ENCODE results near the gene DHRS4. TPM values are rescaled to one million over a fixed set of nuclear protein-coding genes. Genes with fewer than 3 reads are reported as not detected.
A peak's percentile ranks its signal among the peaks of the same experiment; 100 is the strongest.
"Not testable (repeated sequence)": the region's sequence is repeated elsewhere in the genome, so short reads cannot be mapped to it uniquely, and the experiment has no call there.

Gene DHRS4
- polyA plus RNA-seq, 3 donors: 40.4 to 68.1 (median 63.2) TPM

DNA sequence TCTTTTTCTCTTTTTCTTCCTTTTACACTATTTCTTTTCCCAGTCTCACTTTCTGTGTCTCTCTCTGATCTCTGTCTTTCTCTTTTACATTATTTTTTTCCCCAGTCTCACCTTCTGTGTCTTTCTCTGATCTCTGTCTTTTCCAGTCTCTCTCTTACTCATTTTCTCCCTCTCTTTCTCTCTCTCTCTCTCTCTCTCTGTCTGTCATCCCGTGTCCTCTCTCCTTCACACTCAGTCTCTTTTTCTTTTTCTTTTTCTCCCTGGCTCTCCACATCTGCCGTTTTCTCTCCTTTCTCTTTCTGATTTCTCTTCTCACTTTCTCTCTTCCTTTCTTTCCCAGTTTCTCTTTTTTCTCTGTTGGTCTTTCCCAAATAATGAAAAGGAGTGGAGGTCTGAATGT, 57.5 kb downstream of the DHRS4 start:
- H3K4me3 Mint-ChIP-seq: peak overlapping the region in 1 of 2 donors; percentile 8
- H3K36me3 ChIP-seq (replicated peaks in 1 of 2; ENCODE audit: control insufficient read depth in 1 of 2, insufficient read depth in 2 of 2, low read length in 2 of 2): peaks cover 0 to 5% of the 10 kb centered on the region in 2 donors
- no peak overlapping the region for H3K27ac ChIP-seq (ENCODE audit: low read depth in 1 of 2, low read length in 2 of 2)
- no peak overlapping the region for H3K4me2 ChIP-seq (replicated peaks; ENCODE audit: extremely low read depth, low read length, poor library complexity, severe bottlenecking)
- no peak overlapping the region for H3K4me3 ChIP-seq (replicated peaks in 1 of 3; ENCODE audit: low read depth in 2 of 3, low read length in 3 of 3)
- no peak overlapping the region for H2AFZ ChIP-seq (ENCODE audit: insufficient read depth, low read depth, low read length, poor library complexity, severe bottlenecking)
- peak overlapping the region in 3 of 7 donors; percentile 1 to 16 (median 13) for H3K27ac Mint-ChIP-seq
- H3K9ac ChIP-seq (ENCODE audit: insufficient read depth, low read length, poor library complexity, severe bottlenecking): no peak overlapping the region
- H3K27me3 Mint-ChIP-seq (ENCODE audit: low read depth in 3 of 3): peaks cover 0 to 4% (median 0%) of the 10 kb centered on the region in 3 donors
- H3K9me3 ChIP-seq (replicated peaks in 1 of 2; ENCODE audit: control insufficient read depth in 1 of 2, insufficient read depth in 1 of 2, low read length in 2 of 2): no peaks in the 10 kb centered on the region
- intact Hi-C loops (cut with micrococcal nuclease): loop anchor here in 1 of 2 donors (5.0 kb wide), 1 partner anchor 96 kb away; no protein-coding TSS in a partner anchor
- 75% methylated on average over 1 of the region's 2 CpGs for WGBS (ENCODE audit: insufficient coverage)
- H3K4me1 ChIP-seq (ENCODE audit: control insufficient read depth in 1 of 2, insufficient read depth in 2 of 2, low read length in 2 of 2): peaks cover 10 to 24% of the 10 kb centered on the region in 2 donors
- H3K27me3 ChIP-seq (ENCODE audit: control insufficient read depth in 2 of 2, insufficient read depth in 2 of 2, low read length in 2 of 2): no peaks in the 10 kb centered on the region
- no peaks in the 10 kb centered on the region for H4K20me1 ChIP-seq (ENCODE audit: insufficient read depth, low read length)
- no peak for DNase-seq
- TF ChIP-seq, protein P1, sequence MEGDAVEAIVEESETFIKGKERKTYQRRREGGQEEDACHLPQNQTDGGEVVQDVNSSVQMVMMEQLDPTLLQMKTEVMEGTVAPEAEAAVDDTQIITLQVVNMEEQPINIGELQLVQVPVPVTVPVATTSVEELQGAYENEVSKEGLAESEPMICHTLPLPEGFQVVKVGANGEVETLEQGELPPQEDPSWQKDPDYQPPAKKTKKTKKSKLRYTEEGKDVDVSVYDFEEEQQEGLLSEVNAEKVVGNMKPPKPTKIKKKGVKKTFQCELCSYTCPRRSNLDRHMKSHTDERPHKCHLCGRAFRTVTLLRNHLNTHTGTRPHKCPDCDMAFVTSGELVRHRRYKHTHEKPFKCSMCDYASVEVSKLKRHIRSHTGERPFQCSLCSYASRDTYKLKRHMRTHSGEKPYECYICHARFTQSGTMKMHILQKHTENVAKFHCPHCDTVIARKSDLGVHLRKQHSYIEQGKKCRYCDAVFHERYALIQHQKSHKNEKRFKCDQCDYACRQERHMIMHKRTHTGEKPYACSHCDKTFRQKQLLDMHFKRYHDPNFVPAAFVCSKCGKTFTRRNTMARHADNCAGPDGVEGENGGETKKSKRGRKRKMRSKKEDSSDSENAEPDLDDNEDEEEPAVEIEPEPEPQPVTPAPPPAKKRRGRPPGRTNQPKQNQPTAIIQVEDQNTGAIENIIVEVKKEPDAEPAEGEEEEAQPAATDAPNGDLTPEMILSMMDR (IDR thresholded peaks at IDR 0.05): no peak
- H3K79me2 ChIP-seq (ENCODE audit: insufficient read depth, low read length): peaks cover 11% of the 10 kb centered on the region
- H3K4me1 Mint-ChIP-seq: peaks cover 35% of the 10 kb centered on the region
- peaks cover 17 to 20% of the 10 kb centered on the region in 2 donors for H3K36me3 Mint-ChIP-seq
- H3K9me3 Mint-ChIP-seq: no peaks in the 10 kb centered on the region

DNA sequence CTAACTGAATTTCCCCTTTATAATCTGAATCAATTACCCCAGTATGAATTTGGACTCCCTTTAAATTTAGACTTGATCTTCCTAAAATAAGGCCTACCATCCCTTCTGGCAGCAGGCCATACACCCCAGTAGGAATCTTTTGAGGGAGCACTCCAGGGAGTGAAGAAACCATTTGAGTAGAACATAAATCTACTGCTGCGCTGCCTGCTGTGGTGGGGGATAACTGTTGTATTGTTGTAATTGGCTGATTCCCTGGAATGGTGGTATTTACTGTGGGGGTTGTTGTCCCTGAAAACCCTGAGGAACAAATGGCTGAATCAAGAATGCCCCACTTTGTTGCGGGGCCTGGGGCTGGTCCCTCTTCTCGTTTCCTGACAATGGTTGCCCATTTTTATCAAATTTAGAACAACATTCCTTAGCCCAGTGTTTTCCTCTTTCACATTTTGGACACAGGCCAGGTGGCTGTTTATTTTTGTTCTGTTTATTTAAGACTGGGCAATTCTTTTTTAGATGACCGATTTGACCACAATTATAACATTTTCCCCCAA, 59.2 kb downstream of the DHRS4 start:
- not testable (repeated sequence) for H3K4me3 Mint-ChIP-seq; H2AFZ ChIP-seq (ENCODE audit: insufficient read depth, low read depth, low read length, poor library complexity, severe bottlenecking); H3K27ac ChIP-seq (ENCODE audit: low read depth in 1 of 2, low read length in 2 of 2); H3K9me3 Mint-ChIP-seq; H3K4me3 ChIP-seq (replicated peaks in 1 of 3; ENCODE audit: low read depth in 2 of 3, low read length in 3 of 3); DNase-seq; H4K20me1 ChIP-seq (ENCODE audit: insufficient read depth, low read length); H3K9me3 ChIP-seq (replicated peaks in 1 of 2; ENCODE audit: control insufficient read depth in 1 of 2, insufficient read depth in 1 of 2, low read length in 2 of 2); H3K36me3 ChIP-seq (replicated peaks in 1 of 2; ENCODE audit: control insufficient read depth in 1 of 2, insufficient read depth in 2 of 2, low read length in 2 of 2); H3K27me3 Mint-ChIP-seq (ENCODE audit: low read depth in 3 of 3); H3K9ac ChIP-seq (ENCODE audit: insufficient read depth, low read length, poor library complexity, severe bottlenecking); H3K4me2 ChIP-seq (replicated peaks; ENCODE audit: extremely low read depth, low read length, poor library complexity, severe bottlenecking); H3K27ac Mint-ChIP-seq; H3K27me3 ChIP-seq (ENCODE audit: control insufficient read depth in 2 of 2, insufficient read depth in 2 of 2, low read length in 2 of 2)
- intact Hi-C loops (cut with micrococcal nuclease): loop anchor here in 1 of 2 donors (5.0 kb wide), 1 partner anchor 95 kb away; no protein-coding TSS in a partner anchor
- WGBS (ENCODE audit: insufficient coverage): 100% methylated on average over 2 of the region's 4 CpGs
- H3K36me3 Mint-ChIP-seq: peaks cover 17 to 20% of the 10 kb centered on the region in 2 donors
- H3K4me1 Mint-ChIP-seq: peaks cover 39% of the 10 kb centered on the region
- H3K79me2 ChIP-seq (ENCODE audit: insufficient read depth, low read length): peaks cover 11% of the 10 kb centered on the region
- H3K4me1 ChIP-seq (ENCODE audit: control insufficient read depth in 1 of 2, insufficient read depth in 2 of 2, low read length in 2 of 2): peaks cover 9 to 21% of the 10 kb centered on the region in 2 donors
